K562 (cell line): ENCODE measurements around the gene CARD11. TPM values are rescaled to one million over a fixed set of nuclear protein-coding genes. Genes with fewer than 3 reads are reported as not detected.

Experiments
- C11orf30 ChIP-seq: fragments of 450-650 bp; IDR thresholded peaks from 2 replicates; pipeline ENCODE4 v1.6.1; 2016; ENCODE audit warnings: low read depth, mild to moderate bottlenecking
- DIDO1 ChIP-seq: fragments of 450-650 bp; IDR thresholded peaks from 2 replicates; pipeline ENCODE4 v1.6.1; 2016; ENCODE audit warnings: low read depth, missing biosample characterization, missing genetic modification characterization
- ESRRB ChIP-seq: fragments of 250-450 bp; sonication (Bioruptor Pico); IDR thresholded peaks from 2 replicates; pipeline ENCODE4 v1.5.0; 2020; ENCODE audit warnings: mild to moderate bottlenecking, moderate library complexity, borderline replicate concordance
- GABPB2 ChIP-seq: fragments of 250-450 bp; sonication (Bioruptor Pico); conservative IDR thresholded peaks from 2 replicates; pipeline ENCODE4 v1.5.1; 2021; ENCODE audit warnings: mild to moderate bottlenecking
- HNRNPK ChIP-seq: fragments of 200-400 bp; formaldehyde crosslinking; IDR thresholded peaks from one replicate; pipeline ENCODE4 v1.6.1; 2018; ENCODE audit warnings: mild to moderate bottlenecking, low read depth, low read length; ENCODE audit not compliant: poor library complexity, severe bottlenecking
- IFI16 ChIP-seq: fragments of 250-450 bp; sonication (Bioruptor Pico); IDR thresholded peaks from 2 replicates; pipeline ENCODE4 v2.1.2; 2022; ENCODE audit warnings: mild to moderate bottlenecking, inconsistent platforms
- IRF9 ChIP-seq: fragments of 450-650 bp; IDR thresholded peaks from 2 replicates; pipeline ENCODE4 v1.6.1; 2016; ENCODE audit warnings: missing biosample characterization, missing genetic modification characterization
- KDM1A ChIP-seq, 2 experiments: fragments of 450-650 bp; IDR thresholded peaks; 2 replicates each; pipeline ENCODE4 v1.6.1; 2016; ENCODE audit warnings: mild to moderate bottlenecking in 2 of 2
- KLF16 ChIP-seq: IDR thresholded peaks from 2 replicates; pipeline ENCODE4 v1.6.1; 2016; ENCODE audit warnings: antibody characterized with exemption
- MCM2 ChIP-seq: fragments of 450-650 bp; IDR thresholded peaks from 2 replicates; pipeline ENCODE4 v1.6.1; 2017; ENCODE audit warnings: low read depth, mild to moderate bottlenecking
- NR3C1 ChIP-seq: sonication (generic); formaldehyde crosslinking; IDR thresholded peaks from 2 replicates; pipeline ENCODE4 v1.8.1; 2022; ENCODE audit warnings: missing genetic modification reagents
- PHB ChIP-seq: fragments of 250-450 bp; sonication (Bioruptor Pico); IDR thresholded peaks from 2 replicates; pipeline ENCODE4 v1.5.0; 2021
- POLR2B ChIP-seq: fragments of 450-650 bp; IDR thresholded peaks from 2 replicates; pipeline ENCODE4 v1.6.1; 2018; ENCODE audit warnings: low read depth; ENCODE audit not compliant: partially characterized antibody
- RAD51 ChIP-seq: fragments of 450-650 bp; IDR thresholded peaks from 2 replicates; pipeline ENCODE4 v1.7.1; 2016; ENCODE audit warnings: low read depth, mild to moderate bottlenecking, borderline replicate concordance
- SAFB2 ChIP-seq: fragments of 200-400 bp; formaldehyde crosslinking; IDR thresholded peaks from 2 replicates; pipeline ENCODE4 v1.6.1; 2018; ENCODE audit warnings: borderline replicate concordance, low read length, low read depth, moderate library complexity; ENCODE audit not compliant: severe bottlenecking
- TARDBP ChIP-seq: fragments of 450-650 bp; IDR thresholded peaks from 2 replicates; pipeline ENCODE4 v1.6.1; 2016
- TCF7L2 ChIP-seq: fragments of 150-350 bp; IDR thresholded peaks from 2 replicates; pipeline ENCODE4 v1.6.1; 2016; ENCODE audit warnings: low read depth, mild to moderate bottlenecking, low read length, moderate library complexity
- TFAM ChIP-seq: fragments of 250-450 bp; sonication (Bioruptor Pico); conservative IDR thresholded peaks from 2 replicates; pipeline ENCODE4 v1.5.0; 2021; ENCODE audit warnings: mild to moderate bottlenecking, moderate library complexity
- USF2 ChIP-seq: sonication (generic); formaldehyde crosslinking; IDR thresholded peaks from 2 replicates; pipeline ENCODE4 v1.5.0; 2020; ENCODE audit warnings: missing genetic modification reagents
- ZC3H11A ChIP-seq: IDR thresholded peaks from 2 replicates; pipeline ENCODE4 v1.6.1; 2012; ENCODE audit warnings: low read depth, low read length, improper control_type of control experiment
- ZC3H4 ChIP-seq: sonication (generic); formaldehyde crosslinking; IDR thresholded peaks from 2 replicates; pipeline ENCODE4 v1.9.0; 2021; ENCODE audit warnings: missing genetic modification reagents, borderline replicate concordance
- ZKSCAN8 ChIP-seq: fragments of 200-800 bp; sonication (Bioruptor generic); IDR thresholded peaks from 2 replicates; pipeline ENCODE4 v1.6.1; 2016; ENCODE audit warnings: missing genetic modification characterization, missing compliant biosample characterization
- ZNF174 ChIP-seq: fragments of 250-450 bp; sonication (Bioruptor Pico); IDR thresholded peaks from 2 replicates; pipeline ENCODE4 v1.4.0; 2020; ENCODE audit warnings: mild to moderate bottlenecking
- ZNF232 ChIP-seq: sonication (generic); formaldehyde crosslinking; IDR thresholded peaks from 2 replicates; pipeline ENCODE4 v1.8.0; 2022; ENCODE audit warnings: mild to moderate bottlenecking, missing genetic modification reagents
- ZNF583 ChIP-seq: fragments of 250-450 bp; sonication (Bioruptor Pico); IDR thresholded peaks from 2 replicates; pipeline ENCODE4 v1.4.0; 2020
- ZNF592 ChIP-seq: fragments of 450-650 bp; IDR thresholded peaks from 2 replicates; pipeline ENCODE4 v1.6.1; 2017; ENCODE audit warnings: antibody characterized with exemption, mild to moderate bottlenecking
- ZNF644 ChIP-seq: fragments of 200-800 bp; sonication (Bioruptor generic); IDR thresholded peaks from 2 replicates; pipeline ENCODE4 v1.6.1; 2016; ENCODE audit warnings: low read depth, missing genetic modification characterization, missing compliant biosample characterization
- polyA plus RNA-seq, 8 experiments: library from polyadenylated mRNA; depleted of rRNA in 4 of 8; stranded (reverse) in 5 of 8; unstranded in 3 of 8; fragments of >200 nt; fragmentation: Nextera tagmentation in 2 of 8; fragmentation: Illumina TruSeq in 1 of 8; extraction: Ambion mirVana in 2 of 8; extraction: Trizol in 1 of 8; gene quantifications; 2 replicates each; pipeline versions ENCODE4 v1.2.1 to v1.2.3, GENCODE V29; 2011 to 2014; ENCODE audit warnings: inconsistent platforms in 1 of 8, missing spikeins in 1 of 8
- total RNA-seq, 7 experiments: library from RNA; depleted of rRNA in 6 of 7; stranded (reverse); fragments of >200 nt in 6 of 7; fragmentation: Illumina TruSeq in 2 of 7; extraction: Trizol in 2 of 7; gene quantifications; 2 replicates each; pipeline versions ENCODE4 v1.2.1 to v1.2.3, GENCODE V29; 2011 to 2021; ENCODE audit warnings: low replicate concordance in 1 of 7

The CARD11 gene
- total and polyA plus RNA-seq, 9 of the 15 experiments (the other 6 are each of a cell fraction or from before 2014, with no cell fraction given), result 0.07 to 12.8 (median 5.7) TPM

DNA sequence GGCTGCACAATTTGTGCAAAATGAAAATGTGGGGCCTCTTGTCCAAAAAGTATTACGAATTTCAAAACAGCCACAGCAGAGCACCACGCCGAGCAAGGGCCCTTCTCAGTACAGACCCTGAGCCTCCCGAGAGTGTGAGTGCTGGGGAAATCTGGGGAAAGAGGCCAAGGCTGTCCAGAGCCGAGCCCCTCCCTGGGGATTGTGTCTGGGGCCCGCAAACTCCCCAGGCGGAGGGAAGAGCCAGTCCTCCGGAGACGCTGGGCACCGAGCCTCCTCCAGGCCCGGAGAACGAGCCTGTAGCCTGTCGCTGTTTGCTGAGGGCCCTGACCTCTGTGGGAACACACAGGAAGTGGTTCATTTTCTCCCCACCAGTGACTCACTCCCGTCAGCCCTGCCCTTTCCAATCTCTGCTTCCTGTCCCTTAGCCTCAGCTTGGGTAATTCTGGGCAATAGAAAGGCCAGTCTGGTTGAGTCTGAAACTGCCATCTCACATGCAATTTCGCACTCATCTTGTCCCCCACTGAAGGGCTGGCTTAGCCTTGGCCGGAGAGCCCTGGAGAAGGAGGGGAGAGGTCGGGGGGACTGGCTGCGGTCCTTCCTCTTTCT is 180.1 kb downstream of the CARD11 start (continued):
- TF ChIP-seq KLF16 (no peak), IFI16 (CRISPR knock-in tag) (no peak), USF2 (CRISPR knock-in tag) (no peak), TCF7L2 (no peak), SAFB2 (no peak), TFAM (CRISPR knock-in tag) (no peak), TARDBP (no peak; the same call in 1 of the 2 replicates), HNRNPK (no peak), RAD51 (no peak), DIDO1 (tag) (peak; percentile 79; the same call in 1 of the 2 replicates), IRF9 (no peak), C11orf30 (no peak), GABPB2 (CRISPR knock-in tag) (no peak), PHB (CRISPR knock-in tag) (no peak), MCM2 (no peak), ZNF583 (CRISPR knock-in tag) (no peak), POLR2B (peak; percentile 26), ZKSCAN8 (CRISPR knock-in tag) (0 out of 2 replicates have a peak, but pooled peaks have one; percentile 33), ZNF644 (no peak), KDM1A (IDR thresholded peaks at IDR 0.05) (peak; percentile 97 to 98), ZNF174 (CRISPR knock-in tag) (no peak), ZC3H4 (CRISPR knock-in tag) (no peak), ZC3H11A (no peak), NR3C1 (CRISPR knock-in tag) (no peak), ZNF592 (peak; percentile 68), ZNF232 (CRISPR knock-in tag) (no peak), ESRRB (no peak)
